Activated T-cell treated with anti-CD3 and anti-CD28 coated beads for 4 hours (primary cell): ENCODE measurements around the gene ZNF606.
"Not testable (repeated sequence)": the region's sequence is repeated elsewhere in the genome, so short reads cannot be mapped to it uniquely, and the experiment has no call there.

Experiments
- DNase-seq: peaks from one replicate; pipeline ENCODE4 v3.0.0-alpha.2; 2020

ZNF606 gene

DNA sequence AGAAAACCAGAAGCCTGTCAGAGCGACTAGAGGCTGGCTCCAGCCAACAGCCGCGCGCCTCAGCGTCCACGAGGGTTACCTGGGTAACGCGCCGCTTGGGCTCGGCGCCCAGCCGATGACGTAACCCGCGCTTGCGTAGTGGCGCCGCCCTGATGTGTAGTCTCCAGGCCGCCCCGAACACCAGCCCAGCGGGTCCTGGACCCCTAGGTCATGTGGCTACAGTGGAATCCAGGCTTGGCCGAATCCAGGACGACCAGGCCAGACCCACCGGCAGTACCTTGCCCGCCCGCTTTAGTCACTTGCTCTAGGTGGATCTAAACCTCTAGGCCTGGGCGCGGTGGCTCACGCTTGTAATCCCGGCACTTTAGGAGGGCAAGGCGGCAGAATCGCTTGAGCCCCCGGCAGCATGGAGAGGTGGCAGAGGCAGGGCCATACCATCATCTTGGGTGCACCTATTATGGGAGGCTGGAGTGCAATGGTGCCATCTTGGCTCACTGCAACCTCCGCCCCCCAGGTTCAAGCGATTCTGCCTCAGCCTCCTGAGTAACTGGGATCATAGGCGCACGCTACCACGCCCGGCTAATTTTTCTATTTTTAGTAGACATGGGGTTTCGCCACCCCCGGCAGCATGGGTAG is 7.2 kb upstream of the ZNF606 start:
- DNase-seq = peak; percentile 29

- no peak for DNase-seq
Measured at GRCh38 chr19:58009301-58009665, 6.7 kb upstream of the ZNF606 start.

GRCh38 chr19:58008877-58009276 is 6.3 kb upstream of the ZNF606 start:
- DNase-seq = not testable (repeated sequence)

DNA sequence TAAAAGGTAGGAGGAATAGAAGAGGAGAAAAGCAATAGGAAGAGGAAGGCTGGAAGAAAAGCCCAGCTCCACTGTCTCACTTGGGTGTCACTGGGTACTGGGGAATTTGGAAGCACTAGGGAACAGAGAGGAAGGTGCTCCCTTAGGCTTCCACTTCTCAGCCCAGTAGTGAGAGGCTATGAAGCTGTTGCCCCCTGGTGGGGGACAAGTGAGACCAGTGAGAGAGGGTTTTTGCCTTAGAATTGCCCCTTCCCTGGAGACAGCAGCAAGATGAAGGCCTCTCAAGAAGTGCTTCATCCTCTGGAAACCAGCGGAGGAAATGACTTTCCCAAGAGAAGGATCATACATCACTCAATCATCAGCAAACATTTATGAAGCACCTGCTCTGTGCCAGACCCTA is 4.7 kb upstream of the ZNF606 start:
- no peak for DNase-seq

- no peak for DNase-seq
Measured at GRCh38 chr19:58003174-58003828, 681 bp upstream of the ZNF606 start.

DNA sequence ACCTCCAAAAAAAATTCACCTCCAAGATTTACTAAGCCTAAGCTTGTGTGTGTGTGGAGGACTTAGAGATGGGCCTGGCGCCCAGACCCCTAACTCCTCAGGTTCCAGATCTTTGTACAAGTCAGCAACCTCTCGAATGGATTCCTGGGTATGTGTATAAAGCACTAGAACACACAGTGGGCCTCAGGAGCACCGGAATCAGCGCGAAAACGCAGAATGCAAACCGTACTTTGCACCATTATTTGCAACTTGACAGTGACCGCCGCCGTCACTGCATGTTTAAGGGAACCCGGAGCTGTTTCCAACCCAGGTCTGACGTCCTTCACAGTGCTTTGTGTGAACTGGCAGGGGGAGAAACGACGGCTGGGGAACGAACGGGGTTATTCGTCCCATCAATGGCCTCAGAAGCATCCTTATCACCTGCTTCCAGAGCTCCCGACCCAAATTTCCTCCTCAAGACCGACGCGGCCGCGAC is 688 bp downstream of the ZNF606 start:
- DNase-seq = no peak

GRCh38 chr19:58000677-58001076 is 1.9 kb downstream of the ZNF606 start:
- no peak for DNase-seq

GRCh38 chr19:57992841-57993240 is 9.8 kb downstream of the ZNF606 start:
- DNase-seq = no peak

GRCh38 chr19:57978586-57979289 is 23.9 kb downstream of the ZNF606 start:
- DNase-seq = no peak

DNA sequence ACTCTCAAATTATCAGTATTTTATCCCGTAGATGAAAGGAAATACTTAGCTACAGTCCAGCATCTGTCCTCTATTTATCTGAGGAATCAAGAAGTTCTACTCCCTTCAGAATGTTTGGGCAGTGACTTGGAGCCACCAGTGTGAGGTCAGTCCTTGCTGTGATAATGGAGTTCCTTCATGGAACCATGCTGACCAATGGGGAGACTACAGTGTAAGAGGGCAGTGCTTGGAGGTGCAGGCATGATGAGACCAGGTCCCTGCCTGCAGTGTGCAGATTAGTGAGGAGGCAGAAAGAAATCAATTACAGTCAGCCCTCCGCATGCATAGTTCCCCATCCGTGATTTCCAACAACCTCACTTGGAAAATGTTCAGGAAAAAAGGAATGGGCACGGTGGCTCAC is 28.2 kb downstream of the ZNF606 start, which contains the start of gene C19orf18:
TSS of gene C19orf18 (minus strand) at position 101 of the 400 bp plus-strand sequence. CDS start 102 bp downstream, outside the sequence.
- no peak for DNase-seq

DNA sequence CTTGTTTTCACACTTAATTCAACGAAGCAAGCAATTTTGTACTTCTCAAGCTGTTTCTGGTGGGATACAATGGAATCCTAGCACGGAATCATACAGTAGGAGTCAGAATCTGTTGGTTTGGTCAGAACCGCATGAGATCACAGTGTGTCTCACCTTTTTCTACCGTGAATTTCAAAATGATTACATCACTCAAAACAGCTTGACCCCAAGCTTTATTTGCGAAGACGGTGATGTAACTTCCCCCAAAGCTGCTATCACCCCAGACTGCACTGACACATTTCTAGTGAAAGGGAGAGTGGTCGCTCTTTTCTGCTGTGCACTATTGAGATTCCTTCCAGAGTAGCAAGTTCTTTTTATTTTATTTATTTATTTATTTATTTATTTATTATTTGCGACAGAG is 37.9 kb downstream of the ZNF606 start:
- no peak for DNase-seq

DNA sequence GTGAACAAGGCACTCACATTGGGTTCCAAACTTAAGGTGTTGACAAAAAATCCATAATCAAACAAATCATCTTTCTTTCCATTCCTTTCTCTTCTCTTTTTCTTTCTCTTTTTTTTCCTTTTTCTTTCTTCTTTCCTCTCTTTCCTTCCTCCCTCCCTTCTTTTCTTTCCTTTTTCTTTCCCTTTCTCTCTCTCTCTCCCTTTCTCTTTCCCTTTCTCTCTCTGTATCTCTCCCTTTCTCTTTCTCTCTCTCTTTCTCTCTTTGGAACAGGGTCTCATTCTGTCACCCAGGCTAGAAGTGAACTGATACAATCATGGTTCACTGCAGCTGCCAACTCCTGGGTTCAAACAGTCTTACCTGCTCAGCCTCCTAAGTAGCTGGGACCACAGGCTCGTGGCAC is 40.8 kb downstream of the ZNF606 start:
- DNase-seq = no peak

DNA sequence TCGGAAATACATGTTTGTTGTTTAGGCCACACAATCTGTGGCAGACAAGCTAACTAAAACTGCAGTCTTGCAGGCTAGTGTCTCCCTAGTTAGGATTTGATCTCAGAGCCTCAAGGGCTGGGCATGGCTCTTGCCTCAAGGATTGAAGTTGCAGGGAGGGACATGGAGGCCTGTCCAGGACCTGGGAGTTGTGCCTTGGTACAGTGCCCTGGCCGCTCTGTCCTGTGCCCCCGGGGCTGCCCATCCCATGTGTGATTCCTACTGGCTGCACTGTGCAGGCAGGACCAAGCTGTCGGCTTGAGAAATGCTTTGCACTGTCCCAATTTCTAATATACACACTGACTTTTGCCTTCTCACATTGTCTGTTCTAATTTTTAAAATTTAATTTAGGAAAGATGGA is 47.6 kb downstream of the ZNF606 start:
- no peak for DNase-seq

- DNase-seq = no peak
Measured at GRCh38 chr19:57949702-57950101, 52.9 kb downstream of the ZNF606 start.

GRCh38 chr19:57949296-57949695 is 53.3 kb downstream of the ZNF606 start:
- no peak for DNase-seq

DNA sequence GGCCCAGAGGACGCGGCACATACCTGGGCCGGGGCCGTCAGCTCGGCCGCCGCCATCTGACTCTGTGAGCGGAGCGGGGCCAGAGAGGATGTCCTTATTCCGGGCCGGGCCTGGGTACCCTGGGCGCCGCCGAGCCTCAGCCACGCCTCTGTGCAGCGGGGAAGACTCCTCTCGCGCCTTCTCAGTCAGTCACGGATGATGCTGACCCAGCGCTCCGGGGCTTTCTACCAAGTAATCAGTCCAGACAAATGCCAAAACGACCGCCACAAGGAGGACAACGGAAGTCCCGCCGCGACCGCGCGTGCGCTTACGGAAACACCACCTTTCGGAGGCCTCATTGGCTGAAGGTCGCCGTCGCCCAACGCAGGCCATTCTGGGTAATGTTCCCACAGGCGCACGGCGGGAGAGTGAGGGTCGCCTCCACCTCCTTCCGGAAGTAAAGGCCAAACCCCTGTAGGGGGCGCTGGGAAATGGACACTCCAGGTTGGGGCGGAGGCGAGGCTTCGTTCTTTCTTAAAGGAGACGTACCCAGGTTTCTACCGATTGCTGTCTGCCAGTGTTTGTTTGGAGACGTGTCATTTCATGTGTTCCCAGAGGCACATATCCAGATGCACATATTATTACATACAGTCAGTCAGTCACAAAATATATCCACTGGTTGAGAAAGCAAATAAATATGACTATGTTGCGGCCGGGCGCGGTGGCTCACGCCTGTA is 55.0 kb downstream of the ZNF606 start, which contains the start of gene ZNF256:
TSS of gene ZNF256 (minus strand) at position 288 of the 716 bp plus-strand sequence. CDS start at position 56, 232 bp downstream.
- DNase-seq = peak; percentile 79

- no peak for DNase-seq
Measured at GRCh38 chr19:57947088-57947418, 55.6 kb downstream of the ZNF606 start.

GRCh38 chr19:57946316-57946715 is 56.3 kb downstream of the ZNF606 start:
- DNase-seq = no peak

DNA sequence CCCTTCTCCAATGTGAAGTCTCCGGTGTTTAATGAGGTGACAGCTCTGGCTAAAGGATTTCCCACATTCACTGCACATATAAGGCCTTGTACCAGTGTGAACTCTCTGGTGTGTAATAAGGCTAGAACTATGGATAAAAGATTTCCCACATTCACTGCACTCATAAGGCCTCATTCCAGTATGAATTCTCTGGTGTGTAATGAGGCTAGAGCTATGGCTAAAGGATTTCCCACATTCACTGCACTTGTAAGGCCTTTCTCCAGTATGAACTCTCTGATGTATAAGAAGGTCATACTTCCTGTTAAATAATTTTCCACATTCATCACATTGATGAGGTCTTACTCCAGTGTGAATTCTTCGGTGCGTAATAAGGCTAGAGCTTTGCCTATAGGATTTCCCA is 61.0 kb downstream of the ZNF606 start:
- no peak for DNase-seq

DNA sequence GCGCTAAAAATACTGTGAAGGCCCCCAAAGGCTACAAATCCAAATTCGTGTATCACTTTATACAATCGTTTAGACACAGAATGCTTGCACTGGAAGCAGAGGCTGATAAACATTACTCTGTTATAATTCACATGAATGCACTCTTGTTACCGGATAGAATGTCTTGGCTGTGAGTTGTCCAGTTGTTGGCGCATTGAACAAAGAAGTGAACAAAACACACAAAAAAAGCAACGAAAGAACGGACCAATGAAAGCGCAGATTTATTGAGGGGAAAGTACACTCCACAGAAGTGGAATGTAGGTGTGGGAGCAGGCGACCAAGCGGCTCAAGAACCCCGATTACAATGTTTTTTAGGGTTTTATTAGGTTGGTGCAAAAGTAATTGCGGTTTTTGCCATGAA is 66.9 kb downstream of the ZNF606 start:
- DNase-seq = no peak

- no peak for DNase-seq
Measured at GRCh38 chr19:57934820-57935665, 67.6 kb downstream of the ZNF606 start, which contains the start of gene ZNF418. TSS of gene ZNF418 (minus strand) at chr19:57935402. CDS start at chr19:57933822, 1,580 bp downstream.

- DNase-seq = no peak
Measured at GRCh38 chr19:57927587-57927986, 75.0 kb downstream of the ZNF606 start.
